Omental fat pad (tissue), 4 donors: ENCODE results near the gene SLC38A10. TPM values are rescaled to one million over a fixed set of nuclear protein-coding genes. Genes with fewer than 3 reads are reported as not detected.

Source experiments
- ATAC-seq: fragments of 150-250 bp; one replicate; pipeline ENCODE4 v1.9.1; 2016; ENCODE audit warnings: mild to moderate bottlenecking, moderate library complexity; ENCODE audit not compliant: low FRiP score
- DNase-seq: peaks from one replicate; pipeline ENCODE4 v3.0.0-alpha.2; 2019; ENCODE audit warnings: low spot score
- total RNA-seq, 4 donors: library from RNA; depleted of rRNA; stranded (reverse); fragments of >200 nt; gene quantifications; one replicate each; pipeline ENCODE4 v1.1.0, GENCODE V29; 2016
- TF ChIP-seq, protein P1 (sequence below), 3 donors: fragments of 450-650 bp; IDR thresholded peaks; one replicate each; pipeline ENCODE4 v1.5.1; 2016 to 2017; ENCODE audit warnings: antibody characterized with exemption in 3 of 3, mild to moderate bottlenecking in 3 of 3, moderate library complexity in 2 of 3

SLC38A10 gene
- total RNA-seq, 4 donors from 2014 or later, result 61.2 to 126 (median 75.6) TPM

DNA sequence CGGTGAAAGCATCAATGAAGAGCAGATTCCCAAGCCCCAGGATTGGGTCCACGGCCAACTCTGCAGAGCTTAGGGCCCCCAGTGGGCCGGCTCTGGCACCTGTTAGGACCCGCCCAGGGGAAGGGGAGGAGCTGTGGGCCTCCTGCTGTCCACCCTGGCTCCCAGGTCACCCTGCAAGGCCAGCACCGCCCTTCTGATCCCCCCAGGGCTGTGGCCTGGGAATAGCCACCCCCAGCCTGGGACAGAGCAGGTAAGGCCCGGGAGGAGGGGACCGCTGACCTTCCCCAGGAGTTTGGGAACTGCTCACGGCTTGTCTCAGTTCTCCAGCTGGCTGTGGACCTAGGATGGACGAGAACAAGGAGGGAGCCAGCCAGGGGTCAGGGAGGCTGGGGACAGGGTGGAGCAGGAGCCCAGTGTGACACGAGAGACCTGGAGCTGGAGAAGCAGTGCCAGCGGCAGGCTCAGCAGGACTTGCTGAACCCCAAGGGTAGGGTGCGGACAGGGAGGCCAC, 39.3 kb upstream of the SLC38A10 start:
- no peak for DNase-seq
- TF ChIP-seq, protein P1, sequence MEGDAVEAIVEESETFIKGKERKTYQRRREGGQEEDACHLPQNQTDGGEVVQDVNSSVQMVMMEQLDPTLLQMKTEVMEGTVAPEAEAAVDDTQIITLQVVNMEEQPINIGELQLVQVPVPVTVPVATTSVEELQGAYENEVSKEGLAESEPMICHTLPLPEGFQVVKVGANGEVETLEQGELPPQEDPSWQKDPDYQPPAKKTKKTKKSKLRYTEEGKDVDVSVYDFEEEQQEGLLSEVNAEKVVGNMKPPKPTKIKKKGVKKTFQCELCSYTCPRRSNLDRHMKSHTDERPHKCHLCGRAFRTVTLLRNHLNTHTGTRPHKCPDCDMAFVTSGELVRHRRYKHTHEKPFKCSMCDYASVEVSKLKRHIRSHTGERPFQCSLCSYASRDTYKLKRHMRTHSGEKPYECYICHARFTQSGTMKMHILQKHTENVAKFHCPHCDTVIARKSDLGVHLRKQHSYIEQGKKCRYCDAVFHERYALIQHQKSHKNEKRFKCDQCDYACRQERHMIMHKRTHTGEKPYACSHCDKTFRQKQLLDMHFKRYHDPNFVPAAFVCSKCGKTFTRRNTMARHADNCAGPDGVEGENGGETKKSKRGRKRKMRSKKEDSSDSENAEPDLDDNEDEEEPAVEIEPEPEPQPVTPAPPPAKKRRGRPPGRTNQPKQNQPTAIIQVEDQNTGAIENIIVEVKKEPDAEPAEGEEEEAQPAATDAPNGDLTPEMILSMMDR (IDR thresholded peaks at IDR 0.05), result no peak
- ATAC-seq, result no peak

DNA sequence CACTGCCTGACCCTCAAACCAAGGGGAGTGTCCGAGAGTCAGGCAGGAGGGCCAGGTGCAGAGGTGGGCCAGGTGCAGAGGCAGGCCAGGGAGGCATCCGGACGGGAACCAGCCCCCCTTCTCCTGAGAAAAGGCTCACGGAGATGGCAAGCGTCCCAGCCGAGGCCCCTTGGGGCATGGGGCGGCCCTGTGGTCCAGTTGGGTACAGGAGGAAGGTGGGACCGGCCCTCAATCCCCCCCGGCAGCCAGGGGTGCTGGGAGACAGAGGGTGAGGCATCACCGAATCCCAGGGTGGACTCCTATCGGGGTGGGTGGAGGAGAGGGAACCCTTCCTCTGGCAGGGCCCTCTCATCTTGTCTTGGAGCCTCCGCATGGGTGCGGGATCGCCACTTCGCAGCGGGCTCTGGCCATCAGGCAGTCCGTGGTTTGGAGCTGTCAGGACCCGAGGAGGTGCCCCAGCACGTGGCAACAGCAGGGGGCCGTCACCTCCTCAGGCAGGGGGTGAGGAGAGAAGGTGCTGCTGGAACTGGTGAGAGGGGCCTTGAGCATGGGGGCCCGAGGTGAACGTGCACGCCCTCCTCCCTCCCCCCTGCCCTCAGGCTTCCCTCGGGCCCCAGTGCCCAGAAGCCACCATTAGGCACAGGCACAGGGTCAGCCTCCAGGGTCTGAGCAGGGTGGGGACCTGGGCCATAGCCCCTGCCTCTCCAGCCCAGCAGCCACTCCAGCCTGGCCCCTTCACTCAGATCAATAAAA, 38.7 kb upstream of the SLC38A10 start:
- no peak for ATAC-seq
- TF ChIP-seq, protein P1 (IDR thresholded peaks at IDR 0.05), result no peak
- DNase-seq, result no peak

DNA sequence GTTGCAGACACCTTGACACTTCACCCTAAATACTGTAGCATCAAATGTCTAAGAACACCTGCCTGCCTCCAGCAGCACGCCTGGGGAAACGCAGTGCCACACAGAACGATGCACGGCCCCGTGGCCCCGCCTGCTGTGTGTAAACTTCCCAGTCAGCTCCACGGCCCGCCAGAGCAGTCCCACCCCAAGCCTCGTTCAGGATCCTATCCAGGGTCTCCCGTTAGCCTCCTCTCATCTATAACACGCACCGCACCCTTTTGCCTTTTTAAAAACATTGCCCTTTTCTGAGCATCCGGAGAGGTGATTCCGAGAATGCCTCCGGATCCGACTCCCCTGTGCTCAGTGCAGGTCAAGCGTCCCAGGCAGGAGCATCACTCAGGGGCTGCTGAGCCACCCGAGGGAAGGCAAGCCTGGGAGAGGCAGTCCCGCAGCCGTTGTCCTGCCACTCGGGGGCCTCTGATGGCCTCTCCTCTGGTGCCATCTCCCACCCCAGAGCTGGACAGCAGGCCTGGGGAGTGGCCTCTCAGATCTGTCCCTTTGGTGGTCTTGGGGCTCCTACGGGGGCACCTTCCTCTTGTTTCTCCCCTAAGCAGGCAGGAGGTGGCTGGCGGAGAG, 37.9 kb upstream of the SLC38A10 start:
- no peak for ATAC-seq

DNA sequence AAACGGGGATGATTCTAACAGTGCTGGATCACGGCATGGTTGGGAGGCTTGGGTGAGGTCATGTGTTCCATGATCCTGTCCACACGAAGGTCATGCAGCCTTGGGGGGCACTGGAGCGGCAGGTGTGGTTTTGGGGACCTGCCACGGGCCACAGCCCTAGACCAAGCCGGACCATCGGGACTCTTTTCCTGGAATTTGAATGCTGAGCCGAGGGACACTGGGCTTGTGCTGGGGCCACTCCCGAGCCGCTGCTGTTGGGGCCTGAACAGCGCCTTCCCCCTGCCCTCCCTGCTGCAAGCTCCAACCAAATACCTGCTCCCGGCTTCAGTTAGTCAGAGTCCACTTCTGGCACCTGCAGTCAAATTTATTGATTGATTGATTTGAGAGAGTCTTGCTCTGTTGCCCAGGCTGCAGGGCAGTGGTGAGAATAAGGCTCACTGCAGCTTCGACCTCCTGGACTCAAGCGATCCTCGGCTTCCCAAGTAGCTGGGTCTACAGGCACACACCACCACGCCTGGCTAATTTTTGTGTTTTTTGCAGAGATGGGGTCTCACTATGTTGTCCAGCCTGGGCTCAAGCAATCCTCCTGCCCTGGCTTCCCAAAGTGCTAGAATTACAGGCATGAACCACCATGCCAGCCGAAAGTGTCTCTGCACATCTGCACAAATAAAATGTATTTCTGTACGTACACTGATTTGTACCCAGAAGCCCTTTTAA, 37.2 kb upstream of the SLC38A10 start:
- no peak for ATAC-seq
- DNase-seq, result no peak
- TF ChIP-seq, protein P1 (IDR thresholded peaks at IDR 0.05), result no peak

More for the DNA sequence above, 37.9 kb upstream of the SLC38A10 start:
- no peak for DNase-seq
- TF ChIP-seq, protein P1 (IDR thresholded peaks at IDR 0.05), result no peak

DNA sequence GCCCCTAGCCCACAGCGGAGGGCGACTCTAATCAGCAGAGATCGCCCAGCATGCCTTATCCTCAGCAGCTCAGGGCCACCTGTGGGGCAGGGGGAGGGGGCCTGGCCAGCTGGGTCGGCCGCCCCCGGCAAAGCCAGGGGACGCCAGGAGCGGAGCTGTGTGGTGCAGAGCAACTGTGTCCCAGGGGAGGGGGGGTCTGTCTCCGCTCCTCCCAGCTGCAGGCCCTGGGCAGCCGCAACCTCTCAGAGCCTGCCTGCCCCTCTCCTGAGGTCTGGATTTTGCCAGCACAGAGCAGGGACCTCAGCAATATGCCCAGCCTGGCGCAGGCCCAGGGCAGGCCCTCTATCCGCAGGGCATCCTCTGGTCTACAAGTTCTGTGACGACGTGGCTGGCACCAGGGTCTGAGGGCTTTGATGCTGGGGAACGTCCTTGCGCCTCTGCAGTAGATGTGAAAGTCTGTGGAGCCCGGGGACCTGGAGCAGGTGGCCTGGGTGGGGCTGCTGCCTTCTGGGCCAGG, 36.5 kb upstream of the SLC38A10 start:
- ATAC-seq (no peak), DNase-seq (no peak)
- TF ChIP-seq, protein P1 (IDR thresholded peaks at IDR 0.05), result no peak

DNA sequence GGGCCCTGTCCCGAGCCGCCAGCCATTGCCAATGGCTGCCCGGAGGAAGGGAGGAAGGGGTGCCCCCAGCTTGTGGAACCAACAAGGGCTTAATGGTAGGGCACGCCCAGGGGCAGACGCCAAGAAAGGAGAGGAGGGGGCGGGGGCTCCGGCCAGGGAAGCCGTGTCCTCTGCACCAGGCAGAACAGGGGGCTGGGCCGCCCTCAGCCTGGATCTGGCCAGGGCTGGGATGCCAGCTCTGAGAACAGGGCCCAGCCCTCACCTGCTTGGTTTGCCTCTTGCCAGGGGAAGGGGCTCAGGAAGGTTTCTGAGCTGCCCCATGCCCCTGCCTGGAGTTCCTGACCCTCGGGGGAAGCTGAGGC, 35.8 kb upstream of the SLC38A10 start:
- ATAC-seq (no peak), DNase-seq (no peak)
- TF ChIP-seq, protein P1 (IDR thresholded peaks at IDR 0.05), result no peak
